HG02970 (cell line): ENCODE results near the gene KCNQ1.

ENCODE experiments used
- ATAC-seq: cut with Tn5 transposase; IDR thresholded peaks from one replicate; pipeline ENCODE4 v1.9.1; 2021; ENCODE audit warnings: mild to moderate bottlenecking, moderate library complexity, moderate number of reproducible peaks; ENCODE audit not compliant: unreplicated experiment, low FRiP score

KCNQ1 gene

GRCh38 chr11:2818503-2818902 lies 373.7 kb downstream of the KCNQ1 start:
- no peak for ATAC-seq

- no peak for ATAC-seq
Observed at GRCh38 chr11:2819316-2819715, 374.5 kb downstream of the KCNQ1 start.

- no peak for ATAC-seq
Observed at GRCh38 chr11:2820976-2821375, 376.2 kb downstream of the KCNQ1 start.

GRCh38 chr11:2821891-2822290 lies 377.1 kb downstream of the KCNQ1 start:
- no peak for ATAC-seq

GRCh38 chr11:2824851-2825250 lies 380.0 kb downstream of the KCNQ1 start:
- no peak for ATAC-seq

GRCh38 chr11:2825261-2825888 lies 380.6 kb downstream of the KCNQ1 start:
- ATAC-seq = no peak

- ATAC-seq = no peak
Observed at GRCh38 chr11:2825889-2826678, 381.3 kb downstream of the KCNQ1 start.

GRCh38 chr11:2826679-2827056 lies 381.9 kb downstream of the KCNQ1 start:
- ATAC-seq = no peak

- no peak for ATAC-seq
Observed at GRCh38 chr11:2827256-2827655, 382.4 kb downstream of the KCNQ1 start.

GRCh38 chr11:2827792-2828191 lies 383.0 kb downstream of the KCNQ1 start:
- no peak for ATAC-seq

- no peak for ATAC-seq
Observed at GRCh38 chr11:2828585-2829330, 383.9 kb downstream of the KCNQ1 start.

GRCh38 chr11:2830030-2830812 lies 385.4 kb downstream of the KCNQ1 start:
- ATAC-seq = no peak

- ATAC-seq = no peak
Observed at GRCh38 chr11:2830886-2831285, 386.1 kb downstream of the KCNQ1 start.

- no peak for ATAC-seq
Observed at GRCh38 chr11:2831781-2832532, 387.1 kb downstream of the KCNQ1 start.

- ATAC-seq = no peak
Observed at GRCh38 chr11:2832533-2833020, 387.8 kb downstream of the KCNQ1 start.

- ATAC-seq = no peak
Observed at GRCh38 chr11:2833051-2833715, 388.4 kb downstream of the KCNQ1 start.

- ATAC-seq = no peak
Observed at GRCh38 chr11:2833716-2834502, 389.1 kb downstream of the KCNQ1 start.

- ATAC-seq = no peak
Observed at GRCh38 chr11:2834503-2835273, 389.9 kb downstream of the KCNQ1 start.
